ENCODE data around the gene FOXK1. TPM values are rescaled to one million over a fixed set of nuclear protein-coding genes. Genes with fewer than 3 reads are reported as not detected.
A peak's percentile ranks its signal among the peaks of the same experiment; 100 is the strongest.

The FOXK1 gene
- total RNA-seq, 3 donors from 2014 or later, result 30.1 to 48.5 (median 33.4) TPM

- ATAC-seq (no peak), DNase-seq (peak in 1 of 3 donors; percentile 98)
- peaks cover 4% of the 10 kb centered on the region for H3K36me3 ChIP-seq (ENCODE audit: low read depth)
- peaks cover 47% of the 10 kb centered on the region for H3K4me1 ChIP-seq (ENCODE audit: low read depth)
- H3K9me3 ChIP-seq, result no peaks in the 10 kb centered on the region
- no peak for TF ChIP-seq CTCF (IDR thresholded peaks at IDR 0.05)
- intact Hi-C loops (cut with DNase I, micrococcal nuclease), result loop anchor here in 1 of 2 donors (5.0 kb wide), 1 partner anchor 63 kb away; the partner anchor contains the start of gene FOXK1
- H3K4me3 ChIP-seq, result no peak overlapping the region
Observed at GRCh38 chr7:4745265-4745919, 63.3 kb downstream of the FOXK1 start.

GRCh38 chr7:4745971-4746919 lies 64.2 kb downstream of the FOXK1 start:
- DNase-seq, result peak in 2 of 3 donors; percentile 58 to 62
- TF ChIP-seq CTCF (IDR thresholded peaks at IDR 0.05), result no peak
- intact Hi-C loops (cut with DNase I, micrococcal nuclease), result loop anchor here in 1 of 2 donors (5.0 kb wide), 1 partner anchor 64 kb away; the partner anchor contains the start of gene FOXK1
- H3K9me3 ChIP-seq, result no peaks in the 10 kb centered on the region
- H3K4me3 ChIP-seq, result no peak overlapping the region
- peaks cover 47% of the 10 kb centered on the region for H3K4me1 ChIP-seq (ENCODE audit: low read depth)
- H3K36me3 ChIP-seq (ENCODE audit: low read depth), result peaks cover 4% of the 10 kb centered on the region
- ATAC-seq, result peak; percentile 37

- ATAC-seq (no peak), DNase-seq (peak in 2 of 3 donors; percentile 37 to 57)
- intact Hi-C loops (cut with DNase I, micrococcal nuclease), result loop anchor here in 1 of 2 donors (5.0 kb wide), 1 partner anchor 65 kb away; the partner anchor contains the start of gene FOXK1
- no peak for TF ChIP-seq CTCF (IDR thresholded peaks at IDR 0.05)
- no peaks in the 10 kb centered on the region for H3K9me3 ChIP-seq
- peaks cover 40% of the 10 kb centered on the region for H3K4me1 ChIP-seq (ENCODE audit: low read depth)
- peaks cover 4% of the 10 kb centered on the region for H3K36me3 ChIP-seq (ENCODE audit: low read depth)
- H3K4me3 ChIP-seq, result no peak overlapping the region
Observed at GRCh38 chr7:4747013-4747412, 64.9 kb downstream of the FOXK1 start.

GRCh38 chr7:4747746-4748145 lies 65.7 kb downstream of the FOXK1 start:
- TF ChIP-seq CTCF (IDR thresholded peaks at IDR 0.05), result no peak
- intact Hi-C loops (cut with DNase I, micrococcal nuclease), result loop anchor here in 1 of 2 donors (5.0 kb wide), 1 partner anchor 65 kb away; the partner anchor contains the start of gene FOXK1
- peaks cover 4% of the 10 kb centered on the region for H3K36me3 ChIP-seq (ENCODE audit: low read depth)
- peaks cover 36% of the 10 kb centered on the region for H3K4me1 ChIP-seq (ENCODE audit: low read depth)
- DNase-seq, result no peak
- H3K4me3 ChIP-seq, result no peak overlapping the region
- ATAC-seq, result no peak
- H3K9me3 ChIP-seq, result no peaks in the 10 kb centered on the region

- intact Hi-C loops (cut with DNase I, micrococcal nuclease), result loop anchor here in 1 of 2 donors (5.0 kb wide), 1 partner anchor 66 kb away; the partner anchor contains the start of gene FOXK1
- Histone ChIP-seq H3K4me3 (no peak overlapping the region), H3K4me1 (ENCODE audit: low read depth) (peaks cover 34% of the 10 kb centered on the region), H3K36me3 (ENCODE audit: low read depth) (peaks cover 4% of the 10 kb centered on the region), H3K9me3 (no peaks in the 10 kb centered on the region)
- no peak for DNase-seq
- ATAC-seq, result no peak
- no peak for TF ChIP-seq CTCF (IDR thresholded peaks at IDR 0.05)
Observed at GRCh38 chr7:4748231-4748681, 66.2 kb downstream of the FOXK1 start.
